SU-DHL-6 (cell line): ENCODE data around the gene RASGRF2.

Source experiments
- EZH2phosphoT487 ChIP-seq: fragments of 200-600 bp; sonication (generic), shearing (Covaris generic); conservative IDR thresholded peaks from 2 replicates; pipeline ENCODE4 v1.6.1; 2018; ENCODE audit warnings: mild to moderate bottlenecking, antibody characterized with exemption, low read length, moderate library complexity, mixed read lengths
- TF ChIP-seq, protein P1 (sequence below): fragments of 200-600 bp; sonication (generic); IDR thresholded peaks from one replicate; pipeline ENCODE4 v1.5.1; 2017; ENCODE audit warnings: antibody characterized with exemption, mild to moderate bottlenecking, low read length, moderate library complexity; ENCODE audit not compliant: insufficient read depth, poor library complexity, severe bottlenecking

DNA sequence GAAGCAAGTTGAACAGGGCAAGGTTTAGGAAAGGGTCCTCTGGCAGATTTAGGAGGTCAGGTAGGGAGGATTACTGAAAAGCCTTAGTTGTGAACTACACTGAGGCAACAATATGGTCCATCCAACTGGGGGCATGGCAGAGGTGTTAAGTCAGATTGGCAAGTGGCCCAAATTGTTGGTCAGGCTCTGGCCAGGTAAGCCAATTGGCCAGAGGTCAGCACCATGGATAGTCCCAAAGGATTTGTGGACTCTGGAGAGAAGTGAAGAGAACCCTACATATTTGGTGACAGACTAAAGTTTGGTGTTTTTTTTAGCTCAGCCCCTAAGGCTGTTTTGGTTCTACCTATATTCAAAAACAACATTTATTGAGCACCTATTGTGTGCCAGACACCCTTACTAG lies 39.1 kb upstream of the RASGRF2 start:
- TF ChIP-seq, protein P1, sequence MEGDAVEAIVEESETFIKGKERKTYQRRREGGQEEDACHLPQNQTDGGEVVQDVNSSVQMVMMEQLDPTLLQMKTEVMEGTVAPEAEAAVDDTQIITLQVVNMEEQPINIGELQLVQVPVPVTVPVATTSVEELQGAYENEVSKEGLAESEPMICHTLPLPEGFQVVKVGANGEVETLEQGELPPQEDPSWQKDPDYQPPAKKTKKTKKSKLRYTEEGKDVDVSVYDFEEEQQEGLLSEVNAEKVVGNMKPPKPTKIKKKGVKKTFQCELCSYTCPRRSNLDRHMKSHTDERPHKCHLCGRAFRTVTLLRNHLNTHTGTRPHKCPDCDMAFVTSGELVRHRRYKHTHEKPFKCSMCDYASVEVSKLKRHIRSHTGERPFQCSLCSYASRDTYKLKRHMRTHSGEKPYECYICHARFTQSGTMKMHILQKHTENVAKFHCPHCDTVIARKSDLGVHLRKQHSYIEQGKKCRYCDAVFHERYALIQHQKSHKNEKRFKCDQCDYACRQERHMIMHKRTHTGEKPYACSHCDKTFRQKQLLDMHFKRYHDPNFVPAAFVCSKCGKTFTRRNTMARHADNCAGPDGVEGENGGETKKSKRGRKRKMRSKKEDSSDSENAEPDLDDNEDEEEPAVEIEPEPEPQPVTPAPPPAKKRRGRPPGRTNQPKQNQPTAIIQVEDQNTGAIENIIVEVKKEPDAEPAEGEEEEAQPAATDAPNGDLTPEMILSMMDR: no peak
- no peak for TF ChIP-seq EZH2phosphoT487
